ENCODE data around the gene CRELD2. TPM values are rescaled to one million over a fixed set of nuclear protein-coding genes. Genes with fewer than 3 reads are reported as not detected.

The CRELD2 gene
- total and polyA plus RNA-seq, 8 donors = 37.2 to 61.9 (median 54.1) TPM

- ATAC-seq = peak; percentile 18 to 44 (median 34)
- WGBS, 2 donors = 26 to 34% methylated on average over 17 to 20 of the region's 20 CpGs
These were observed 34.7 kb downstream of the CRELD2 start for GRCh38 chr22:49953027-49953679.

GRCh38 chr22:49953680-49954344 lies 35.4 kb downstream of the CRELD2 start:
- ATAC-seq = no peak
- 59 to 65% methylated on average over 17 to 18 of the region's 18 CpGs for WGBS, 2 donors
- Histone ChIP-seq H3K4me1 (peaks cover 58 to 62% (median 58%) of the 10 kb centered on the region in 3 donors), H3K36me3 (no peaks in the 10 kb centered on the region), H3K27me3 (no peaks in the 10 kb centered on the region), H3K9me3 (no peaks in the 10 kb centered on the region), H3K4me3 (no peak overlapping the region), H3K27ac (peak overlapping the region; percentile 86 to 99 (median 98))
- no peak for FAIRE-seq
- peak; percentile 43 to 84 (median 60) for DNase-seq
- intact Hi-C loops (cut with DNase I) = no loop called here
- TF ChIP-seq CTCF (IDR thresholded peaks at IDR 0.05) = no peak

More at GRCh38 chr22:49953027-49953679, 34.7 kb downstream of the CRELD2 start:
- DNase-seq = peak in 5 of 6 donors; percentile 90 to 96 (median 93)
- Histone ChIP-seq H3K4me3 (no peak overlapping the region), H3K4me1 (peaks cover 58 to 61% (median 58%) of the 10 kb centered on the region in 3 donors), H3K36me3 (no peaks in the 10 kb centered on the region), H3K27ac (peak overlapping the region; percentile 86 to 99 (median 98)), H3K27me3 (no peaks in the 10 kb centered on the region), H3K9me3 (no peaks in the 10 kb centered on the region)
- TF ChIP-seq CTCF (IDR thresholded peaks at IDR 0.05) = no peak
- FAIRE-seq = no peak
- intact Hi-C loops (cut with DNase I) = no loop called here

- no peak for FAIRE-seq
- Histone ChIP-seq H3K4me1 (peaks cover 58 to 65% (median 59%) of the 10 kb centered on the region in 3 donors), H3K36me3 (no peaks in the 10 kb centered on the region), H3K27me3 (no peaks in the 10 kb centered on the region), H3K27ac (peak overlapping the region; percentile 86 to 99 (median 98)), H3K9me3 (no peaks in the 10 kb centered on the region), H3K4me3 (no peak overlapping the region)
- peak; percentile 31 to 44 (median 38) for ATAC-seq
- DNase-seq = peak; percentile 76 to 94 (median 81)
- 32 to 37% methylated on average over 7 to 8 of the region's 8 CpGs for WGBS, 2 donors
- TF ChIP-seq CTCF (IDR thresholded peaks at IDR 0.05) = no peak
- intact Hi-C loops (cut with DNase I) = no loop called here
These were observed 35.9 kb downstream of the CRELD2 start for GRCh38 chr22:49954354-49954753.

GRCh38 chr22:49954991-49955580 lies 36.7 kb downstream of the CRELD2 start:
- intact Hi-C loops (cut with DNase I) = no loop called here
- no peaks in the 10 kb centered on the region for H3K36me3 ChIP-seq
- H3K27me3 ChIP-seq = no peaks in the 10 kb centered on the region
- FAIRE-seq (no peak), DNase-seq (peak; percentile 60 to 84 (median 66)), ATAC-seq (no peak)
- peak overlapping the region; percentile 86 to 99 (median 98) for H3K27ac ChIP-seq
- 52 to 57% methylated on average over 14 to 15 of the region's 15 CpGs for WGBS, 2 donors
- peaks cover 51 to 62% (median 56%) of the 10 kb centered on the region in 3 donors for H3K4me1 ChIP-seq
- no peak for TF ChIP-seq CTCF (IDR thresholded peaks at IDR 0.05)
- H3K4me3 ChIP-seq = no peak overlapping the region
- H3K9me3 ChIP-seq = no peaks in the 10 kb centered on the region

Data from pancreas (tissue), 10 donors.